ENCODE measurements around the gene BAZ2B.

The BAZ2B gene

DNA sequence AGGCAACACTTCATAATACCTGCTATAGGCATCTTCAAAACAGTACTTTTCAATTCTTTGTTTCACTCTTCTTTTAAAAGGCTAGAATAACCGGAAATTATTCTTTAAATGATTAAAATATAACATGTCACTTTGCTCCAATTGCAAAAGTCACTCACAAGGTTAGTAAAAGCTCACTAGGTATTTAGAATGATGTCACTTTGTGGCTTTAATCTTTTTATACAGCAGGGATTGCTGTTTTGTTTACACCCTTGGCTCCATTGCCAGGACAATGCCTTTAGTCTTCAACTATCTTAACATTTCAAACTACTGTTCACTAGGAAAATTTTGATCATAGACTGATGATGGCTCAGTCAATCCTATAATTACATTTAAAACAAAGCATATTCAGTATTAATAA lies 157.1 kb downstream of the BAZ2B start:
- in situ Hi-C loops (cut with HindIII; ENCODE audit: low pct_unique_long_range_greater_than_20kb, low sequenced_read_pairs): no loop called here
- TF ChIP-seq JUND (IDR thresholded peaks at IDR 0.05; ENCODE audit: low read depth): no peak
- no peak for DNase-seq (ENCODE audit: low read depth in 1 of 2, low spot score in 1 of 2)

DNA sequence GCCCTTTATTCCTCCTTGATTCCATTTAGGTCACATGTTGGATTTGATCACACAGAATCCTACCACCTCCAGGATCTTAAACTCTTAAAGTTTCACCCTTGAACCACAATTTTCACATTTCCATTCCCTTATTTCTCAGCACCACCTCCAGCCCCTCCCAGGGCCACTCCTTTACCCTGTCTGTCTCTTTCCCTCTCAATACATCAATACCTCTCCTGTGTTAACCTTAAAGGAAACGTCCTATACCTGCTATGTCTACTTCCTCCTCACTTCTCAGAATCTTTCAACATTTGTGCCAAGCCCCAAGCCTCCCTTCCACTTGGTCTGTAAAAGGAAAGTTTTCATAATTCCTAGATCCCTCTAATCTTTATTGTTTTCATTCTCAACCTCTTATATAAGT lies 158.8 kb downstream of the BAZ2B start:
- no peak for DNase-seq (ENCODE audit: low read depth in 1 of 2, low spot score in 1 of 2)
- in situ Hi-C loops (cut with HindIII; ENCODE audit: low pct_unique_long_range_greater_than_20kb, low sequenced_read_pairs): no loop called here
- no peak for TF ChIP-seq JUND (IDR thresholded peaks at IDR 0.05; ENCODE audit: low read depth)

GRCh38 chr2:159456500-159457426 lies 159.6 kb downstream of the BAZ2B start:
- no peak for DNase-seq (ENCODE audit: low read depth in 1 of 2, low spot score in 1 of 2)
- in situ Hi-C loops (cut with HindIII; ENCODE audit: low pct_unique_long_range_greater_than_20kb, low sequenced_read_pairs): no loop called here

GRCh38 chr2:159455330-159455918 lies 160.9 kb downstream of the BAZ2B start:
- TF ChIP-seq JUND (IDR thresholded peaks at IDR 0.05; ENCODE audit: low read depth): no peak
- no peak for DNase-seq (ENCODE audit: low read depth in 1 of 2, low spot score in 1 of 2)
- in situ Hi-C loops (cut with HindIII; ENCODE audit: low pct_unique_long_range_greater_than_20kb, low sequenced_read_pairs): no loop called here

More at GRCh38 chr2:159456500-159457426, 159.6 kb downstream of the BAZ2B start:
- TF ChIP-seq JUND (IDR thresholded peaks at IDR 0.05; ENCODE audit: low read depth): no peak

DNA sequence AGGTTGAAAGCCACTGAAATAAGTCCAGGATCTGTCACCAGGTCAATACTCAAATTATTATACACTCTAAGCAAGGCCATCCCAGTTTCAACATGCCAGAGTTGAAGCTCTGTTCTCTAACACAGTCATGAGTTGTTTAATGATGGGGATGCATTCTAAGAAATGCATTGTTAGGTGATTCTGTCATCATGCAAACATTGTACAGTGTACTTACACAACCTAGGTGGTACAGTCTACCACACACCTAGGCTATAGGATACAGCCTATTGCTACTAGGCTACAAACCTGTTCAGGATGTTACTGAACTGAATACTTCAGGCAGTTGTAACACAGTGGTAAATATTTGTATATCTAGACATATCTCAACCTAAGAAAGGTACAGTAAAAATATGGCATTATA lies 162.2 kb downstream of the BAZ2B start:
- peak in 1 of 2 experiments; percentile 24 for DNase-seq (ENCODE audit: low read depth in 1 of 2, low spot score in 1 of 2)
- TF ChIP-seq JUND (IDR thresholded peaks at IDR 0.05; ENCODE audit: low read depth): no peak
- in situ Hi-C loops (cut with HindIII; ENCODE audit: low pct_unique_long_range_greater_than_20kb, low sequenced_read_pairs): no loop called here

- DNase-seq (ENCODE audit: low read depth in 1 of 2, low spot score in 1 of 2): no peak
- TF ChIP-seq JUND (IDR thresholded peaks at IDR 0.05; ENCODE audit: low read depth): no peak
- in situ Hi-C loops (cut with HindIII; ENCODE audit: low pct_unique_long_range_greater_than_20kb, low sequenced_read_pairs): no loop called here
Observed at GRCh38 chr2:159450180-159450579, 166.2 kb downstream of the BAZ2B start.

DNA sequence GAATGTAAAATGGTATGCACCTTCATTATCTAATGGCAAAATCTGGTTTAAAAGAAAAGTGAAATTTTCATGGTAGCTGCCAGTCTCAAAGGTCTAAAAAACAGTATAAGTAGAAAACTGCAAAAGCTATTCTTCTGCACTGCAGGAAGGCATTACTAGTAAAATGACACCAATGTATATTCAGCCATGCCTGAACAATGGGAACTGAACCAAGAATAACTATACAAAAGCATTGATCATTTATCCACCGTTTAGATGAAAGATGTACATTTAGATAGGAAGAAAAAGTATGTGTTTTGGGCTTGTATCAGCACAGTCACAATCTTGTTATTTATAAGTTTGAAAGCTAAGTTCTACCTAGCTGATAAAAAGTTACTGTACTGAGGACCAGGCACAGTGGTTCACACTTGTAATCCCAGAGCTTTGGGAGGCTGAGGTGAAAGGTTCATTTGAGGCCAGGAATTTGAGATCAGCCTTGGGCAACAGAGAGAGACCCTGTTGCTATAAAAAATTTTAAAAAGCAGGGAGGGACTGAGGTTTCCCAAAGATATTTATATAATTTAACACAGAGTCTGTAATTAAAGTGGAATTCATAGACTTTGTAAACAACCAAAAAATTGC lies 166.7 kb downstream of the BAZ2B start:
- no peak for TF ChIP-seq JUND (IDR thresholded peaks at IDR 0.05; ENCODE audit: low read depth)
- in situ Hi-C loops (cut with HindIII; ENCODE audit: low pct_unique_long_range_greater_than_20kb, low sequenced_read_pairs): no loop called here

DNA sequence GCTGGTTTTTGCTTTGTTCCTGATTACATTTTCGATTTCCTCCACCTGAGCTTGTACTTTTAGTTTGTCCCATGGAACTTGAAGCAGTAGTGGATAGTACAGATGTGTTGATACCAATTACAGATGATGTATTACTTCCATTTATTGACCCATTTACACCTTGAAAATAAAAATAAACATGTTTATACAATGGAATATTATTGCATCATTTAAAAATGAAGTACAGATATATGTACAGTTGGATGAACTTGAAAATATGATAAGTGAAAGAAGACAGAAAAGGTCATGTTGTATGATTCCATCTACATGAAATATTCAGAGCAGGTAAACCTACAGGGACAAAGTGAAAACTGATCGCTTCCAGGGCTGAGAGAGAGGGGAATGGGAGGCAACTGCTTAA lies 169.5 kb downstream of the BAZ2B start:
- TF ChIP-seq JUND (IDR thresholded peaks at IDR 0.05; ENCODE audit: low read depth): no peak
- in situ Hi-C loops (cut with HindIII; ENCODE audit: low pct_unique_long_range_greater_than_20kb, low sequenced_read_pairs): no loop called here
- DNase-seq (ENCODE audit: low read depth in 1 of 2, low spot score in 1 of 2): no peak

More for the DNA sequence above, 166.7 kb downstream of the BAZ2B start:
- no peak for DNase-seq (ENCODE audit: low read depth in 1 of 2, low spot score in 1 of 2)

- no peak for DNase-seq (ENCODE audit: low read depth in 1 of 2, low spot score in 1 of 2)
- no peak for TF ChIP-seq JUND (IDR thresholded peaks at IDR 0.05; ENCODE audit: low read depth)
- in situ Hi-C loops (cut with HindIII; ENCODE audit: low pct_unique_long_range_greater_than_20kb, low sequenced_read_pairs): no loop called here
Observed at GRCh38 chr2:159446201-159446600, 170.1 kb downstream of the BAZ2B start.

GRCh38 chr2:159445307-159445706 lies 171.0 kb downstream of the BAZ2B start:
- no peak for TF ChIP-seq JUND (IDR thresholded peaks at IDR 0.05; ENCODE audit: low read depth)
- no peak for DNase-seq (ENCODE audit: low read depth in 1 of 2, low spot score in 1 of 2)
- in situ Hi-C loops (cut with HindIII; ENCODE audit: low pct_unique_long_range_greater_than_20kb, low sequenced_read_pairs): no loop called here

DNA sequence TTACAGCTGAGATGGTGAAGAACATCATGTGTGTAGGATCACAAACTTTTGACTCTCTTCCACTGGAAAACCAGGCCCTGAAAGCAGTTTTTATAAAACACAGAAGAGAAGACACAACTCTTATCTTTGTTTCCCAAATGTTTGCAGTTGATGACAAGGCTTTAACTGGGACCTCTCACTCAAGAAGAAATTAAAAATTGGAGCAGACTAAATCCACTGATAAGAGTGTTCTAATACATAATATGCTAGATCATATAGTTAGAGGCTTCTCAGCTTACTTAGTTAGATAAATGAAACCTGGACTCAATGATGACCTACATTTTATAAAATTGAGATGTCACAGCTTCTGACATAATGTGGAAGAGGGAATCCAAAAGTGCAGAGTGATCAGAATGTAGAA lies 171.6 kb downstream of the BAZ2B start:
- in situ Hi-C loops (cut with HindIII; ENCODE audit: low pct_unique_long_range_greater_than_20kb, low sequenced_read_pairs): no loop called here
- TF ChIP-seq JUND (IDR thresholded peaks at IDR 0.05; ENCODE audit: low read depth): no peak
- DNase-seq (ENCODE audit: low read depth in 1 of 2, low spot score in 1 of 2): no peak

- no peak for TF ChIP-seq JUND (IDR thresholded peaks at IDR 0.05; ENCODE audit: low read depth)
Observed at GRCh38 chr2:159442159-159442852, 174.0 kb downstream of the BAZ2B start.

More at GRCh38 chr2:159442159-159442852, 174.0 kb downstream of the BAZ2B start:
- no peak for DNase-seq (ENCODE audit: low read depth in 1 of 2, low spot score in 1 of 2)
- in situ Hi-C loops (cut with HindIII; ENCODE audit: low pct_unique_long_range_greater_than_20kb, low sequenced_read_pairs): no loop called here
